SKM-1 (cell line): Measurements from ENCODE around the gene GREB1L.
"Not testable (repeated sequence)": the region's sequence is repeated elsewhere in the genome, so short reads cannot be mapped to it uniquely, and the experiment has no call there.

Experiments used
- DNase-seq: peaks from one replicate; lab custom pipeline; 2025; ENCODE audit not compliant: unreplicated experiment; lab: John Stamatoyannopoulos, UW

Gene GREB1L

GRCh38 chr18:21362831-21363230, 120.8 kb downstream of the GREB1L start:
- no peak for DNase-seq

- no peak for DNase-seq
Measured at GRCh38 chr18:21363348-21363747, 121.3 kb downstream of the GREB1L start.

DNA sequence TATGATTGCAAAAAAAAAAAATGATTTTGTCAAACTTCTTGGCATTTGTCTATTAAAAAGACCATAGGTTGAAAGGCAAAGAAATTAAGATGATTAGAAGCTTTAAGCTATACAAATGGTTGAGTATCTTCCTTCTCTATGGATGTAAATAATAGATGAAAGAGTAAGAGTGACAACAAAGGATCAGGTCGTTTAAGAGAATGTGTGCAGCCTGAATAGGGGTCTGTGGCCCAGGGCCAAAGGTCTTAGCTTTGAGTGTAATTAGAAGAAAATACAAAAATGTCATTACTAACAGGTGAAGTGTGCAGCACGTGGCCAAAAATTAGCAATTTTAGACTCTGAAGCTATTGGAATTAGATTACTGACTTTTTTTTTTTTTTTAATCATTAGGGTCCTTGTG, 122.4 kb downstream of the GREB1L start:
- DNase-seq: no peak

GRCh38 chr18:21366896-21367295, 124.9 kb downstream of the GREB1L start:
- no peak for DNase-seq

DNA sequence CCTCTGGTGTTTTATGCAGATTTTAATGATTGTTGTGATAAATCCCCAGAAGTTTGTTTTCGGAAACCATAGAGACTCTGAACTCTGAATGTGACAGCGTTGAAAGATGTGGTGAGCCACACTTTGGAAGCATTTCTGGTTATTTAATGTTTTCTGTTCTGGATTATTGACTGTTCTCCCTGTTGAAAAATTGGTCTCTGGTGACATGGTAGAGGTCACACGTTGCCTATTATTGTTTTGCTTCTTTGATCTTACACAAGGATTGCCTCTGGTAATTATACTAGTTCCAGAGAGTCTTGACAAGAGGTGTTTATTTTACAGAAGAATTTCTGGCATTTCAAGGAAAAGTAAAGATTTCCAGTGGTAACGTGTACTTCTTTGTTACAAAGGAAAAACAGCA, 127.1 kb downstream of the GREB1L start:
- DNase-seq: no peak

GRCh38 chr18:21369597-21369996, 127.6 kb downstream of the GREB1L start:
- not testable (repeated sequence) for DNase-seq

- DNase-seq: no peak
Measured at GRCh38 chr18:21383031-21383430, 141.0 kb downstream of the GREB1L start.

GRCh38 chr18:21386523-21387240, 144.7 kb downstream of the GREB1L start:
- no peak for DNase-seq

GRCh38 chr18:21387886-21388285, 145.9 kb downstream of the GREB1L start:
- no peak for DNase-seq

DNA sequence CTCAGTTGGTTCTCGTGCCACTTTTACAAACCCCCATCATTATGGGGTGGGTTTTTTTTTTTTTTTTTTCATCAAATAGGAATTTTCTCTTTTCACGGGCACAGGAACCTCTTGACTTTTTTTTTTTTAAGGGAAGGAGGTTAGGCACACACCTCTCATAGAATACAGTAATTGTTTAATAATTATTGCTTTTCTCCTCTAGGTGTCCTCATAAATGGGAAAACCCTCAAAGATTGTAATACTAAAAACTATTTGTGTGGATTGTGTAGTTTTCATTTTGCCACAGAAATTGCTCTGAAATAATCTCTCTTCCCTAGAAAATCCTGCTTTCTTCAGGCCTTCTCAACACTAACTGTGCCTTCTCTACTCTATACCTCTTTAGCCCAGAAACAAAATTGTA, 147.3 kb downstream of the GREB1L start:
- DNase-seq: no peak

- DNase-seq: no peak
Measured at GRCh38 chr18:21389903-21390302, 147.9 kb downstream of the GREB1L start.

- no peak for DNase-seq
Measured at GRCh38 chr18:21391074-21391673, 149.1 kb downstream of the GREB1L start.

DNA sequence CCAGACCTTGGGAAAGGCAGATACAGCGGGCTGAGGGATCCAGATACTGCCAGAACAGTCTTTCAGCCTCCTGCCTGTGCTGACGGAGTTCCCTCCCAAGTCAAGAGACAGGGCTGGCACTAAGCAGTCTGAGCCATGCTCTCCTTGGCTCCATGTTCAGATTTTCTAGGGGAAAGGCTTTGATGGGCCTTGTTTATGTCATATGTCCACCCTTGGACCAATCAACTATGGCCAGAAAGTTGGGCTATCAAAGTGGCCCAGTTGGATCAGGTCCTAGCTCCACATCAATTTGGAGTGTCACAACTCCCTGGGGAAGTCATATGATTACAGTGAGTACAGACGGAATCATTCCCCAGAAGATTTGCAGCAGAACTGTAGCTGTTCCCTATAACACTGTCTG, 152.0 kb downstream of the GREB1L start:
- DNase-seq: no peak

DNA sequence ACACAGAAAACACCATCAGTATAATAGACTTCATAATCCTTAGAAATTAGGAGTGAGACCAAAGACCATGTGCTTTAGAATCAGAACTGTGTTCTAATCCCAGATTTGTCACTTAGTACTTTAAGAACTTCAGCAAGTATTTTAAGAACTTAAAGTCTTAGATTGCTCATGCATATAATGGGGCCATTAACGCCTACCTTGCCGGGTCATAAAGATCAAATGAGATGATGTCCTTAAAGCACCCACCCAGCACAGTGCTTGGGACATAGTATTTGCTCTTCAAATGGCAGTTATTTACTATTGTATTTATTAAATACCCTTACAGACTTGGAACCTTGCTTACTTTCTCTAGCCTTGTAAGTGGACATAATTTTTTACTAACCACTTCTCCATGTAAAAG, 156.1 kb downstream of the GREB1L start:
- no peak for DNase-seq

GRCh38 chr18:21402272-21402671, 160.2 kb downstream of the GREB1L start:
- DNase-seq: no peak

DNA sequence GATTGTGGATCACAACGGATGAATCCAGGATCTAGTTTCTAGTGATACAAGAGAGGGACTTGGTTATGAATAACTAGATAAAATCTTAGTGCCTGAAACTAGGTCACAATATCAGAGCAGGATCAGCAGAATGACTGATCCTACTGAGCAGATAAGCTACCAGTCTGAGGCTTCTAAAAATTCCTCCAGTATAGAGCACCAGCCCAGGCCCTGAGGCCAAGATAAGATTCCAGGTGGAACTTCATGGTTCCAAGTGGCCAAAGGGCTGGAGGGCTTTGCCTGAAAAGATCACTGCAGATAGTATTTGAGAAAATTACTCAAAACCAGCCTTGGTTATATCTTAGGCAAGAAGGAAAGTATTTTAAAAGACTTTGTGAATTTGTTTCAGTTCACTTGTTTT, 162.4 kb downstream of the GREB1L start:
- no peak for DNase-seq

- DNase-seq: no peak
Measured at GRCh38 chr18:21406116-21406515, 164.1 kb downstream of the GREB1L start.

GRCh38 chr18:21408681-21409080, 166.6 kb downstream of the GREB1L start:
- DNase-seq: no peak

DNA sequence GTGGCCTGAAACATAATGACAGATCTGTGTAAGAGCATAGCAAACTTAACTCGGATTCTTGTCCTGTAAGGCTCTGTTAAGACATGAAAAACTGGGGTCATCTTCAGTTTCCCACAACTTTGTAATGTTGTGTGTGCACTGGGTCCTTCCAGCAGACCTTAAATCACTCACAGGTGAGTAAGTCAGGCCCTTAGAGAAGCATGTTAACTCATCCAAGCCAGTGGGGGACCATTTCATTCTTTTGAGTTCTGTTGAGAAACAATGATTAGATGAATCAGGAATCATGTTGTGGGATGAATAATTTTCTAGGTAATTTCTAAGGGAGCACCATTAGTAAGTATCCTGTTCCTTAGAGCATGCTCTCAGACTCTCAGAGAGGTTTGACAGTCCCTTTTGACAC, 191.4 kb downstream of the GREB1L start:
- no peak for DNase-seq

DNA sequence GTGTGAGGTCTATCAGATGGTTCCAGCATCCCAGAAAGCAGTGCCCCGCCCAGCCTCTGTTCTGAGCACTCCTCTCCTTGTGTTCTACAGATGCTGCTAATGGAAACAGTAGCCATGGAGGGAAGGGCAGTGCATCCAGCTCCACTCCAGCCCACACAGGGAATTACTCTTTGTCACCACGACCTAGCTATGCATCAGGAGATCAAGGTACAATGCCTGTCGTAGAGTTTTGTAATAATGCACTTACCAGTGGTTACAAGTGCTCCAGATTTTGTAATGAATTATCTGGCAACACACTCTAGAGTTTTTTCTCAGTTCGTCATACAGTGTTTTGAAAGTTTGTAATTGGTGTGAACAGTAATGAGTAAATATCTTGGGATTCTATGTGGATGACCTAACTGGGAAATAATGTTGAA, 197.4 kb downstream of the GREB1L start:
- no peak for DNase-seq

DNA sequence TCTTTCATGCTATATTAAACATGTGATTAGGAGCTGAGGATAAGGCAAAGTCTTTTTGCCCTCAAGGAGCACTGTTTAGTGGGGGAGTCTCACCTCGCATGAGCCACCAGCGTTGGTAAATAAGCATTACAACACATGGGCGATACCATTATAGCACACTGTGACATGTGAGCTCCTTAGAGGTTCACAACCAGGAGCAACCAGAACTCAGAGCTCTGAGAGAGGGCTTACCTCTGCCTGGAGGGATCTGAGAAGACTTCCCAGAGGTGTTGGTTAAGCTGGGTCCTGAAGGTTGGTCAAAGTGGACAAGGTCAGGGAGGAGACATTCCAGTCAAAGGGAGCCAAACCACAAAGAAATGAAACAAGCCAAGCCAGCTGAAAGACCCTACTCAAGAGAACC, 199.6 kb downstream of the GREB1L start:
- no peak for DNase-seq

- no peak for DNase-seq
Measured at GRCh38 chr18:21443776-21444464, 201.9 kb downstream of the GREB1L start.
